Mammary epithelial cell (primary cell): ENCODE results near the gene SEL1L.

ENCODE experiments used
- EZH2 ChIP-seq: IDR thresholded peaks from 2 replicates; pipeline ENCODE4 v1.6.1; 2012; ENCODE audit warnings: low read length, inconsistent platforms, borderline replicate concordance
- TF ChIP-seq, protein P1 (sequence below), 2 donors: IDR thresholded peaks in 1 of 2; conservative IDR thresholded peaks in 1 of 2; 2 replicates each; pipeline ENCODE4 v1.5.1; 2011 to 2012; ENCODE audit warnings: inconsistent platforms in 2 of 2, low read length in 2 of 2, mild to moderate bottlenecking in 2 of 2, control low read depth in 1 of 2, low read depth in 1 of 2; ENCODE audit not compliant: insufficient read depth in 1 of 2; ENCODE audit errors: extremely low read depth in 1 of 2

GRCh38 chr14:81550001-81550637 is 16.5 kb upstream of the SEL1L start:
- TF ChIP-seq, protein P1, sequence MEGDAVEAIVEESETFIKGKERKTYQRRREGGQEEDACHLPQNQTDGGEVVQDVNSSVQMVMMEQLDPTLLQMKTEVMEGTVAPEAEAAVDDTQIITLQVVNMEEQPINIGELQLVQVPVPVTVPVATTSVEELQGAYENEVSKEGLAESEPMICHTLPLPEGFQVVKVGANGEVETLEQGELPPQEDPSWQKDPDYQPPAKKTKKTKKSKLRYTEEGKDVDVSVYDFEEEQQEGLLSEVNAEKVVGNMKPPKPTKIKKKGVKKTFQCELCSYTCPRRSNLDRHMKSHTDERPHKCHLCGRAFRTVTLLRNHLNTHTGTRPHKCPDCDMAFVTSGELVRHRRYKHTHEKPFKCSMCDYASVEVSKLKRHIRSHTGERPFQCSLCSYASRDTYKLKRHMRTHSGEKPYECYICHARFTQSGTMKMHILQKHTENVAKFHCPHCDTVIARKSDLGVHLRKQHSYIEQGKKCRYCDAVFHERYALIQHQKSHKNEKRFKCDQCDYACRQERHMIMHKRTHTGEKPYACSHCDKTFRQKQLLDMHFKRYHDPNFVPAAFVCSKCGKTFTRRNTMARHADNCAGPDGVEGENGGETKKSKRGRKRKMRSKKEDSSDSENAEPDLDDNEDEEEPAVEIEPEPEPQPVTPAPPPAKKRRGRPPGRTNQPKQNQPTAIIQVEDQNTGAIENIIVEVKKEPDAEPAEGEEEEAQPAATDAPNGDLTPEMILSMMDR (conservative IDR thresholded peaks at IDR 0.05 in 1 of 2, IDR thresholded peaks at IDR 0.05 in 1 of 2; ENCODE audit: extremely low read depth in 1 of 2, insufficient read depth in 1 of 2, low read depth in 1 of 2, low read length in 2 of 2) = no peak
- TF ChIP-seq EZH2 = no peak
